Neural cell (in vitro differentiated cells): Measurements from ENCODE around the gene CDHR5. TPM values are rescaled to one million over a fixed set of nuclear protein-coding genes. Genes with fewer than 3 reads are reported as not detected.

Experiments
- H2AFZ ChIP-seq: fragments of 200-600, 300-800 bp; sonication (generic), shearing (Covaris generic); 2 replicates; pipeline ENCODE4 v1.6.0; 2014; ENCODE audit warnings: low read depth, mild to moderate bottlenecking, antibody characterized with exemption, low read length, moderate library complexity
- H3F3A ChIP-seq: fragments of 200-600 bp; shearing (Covaris generic); 2 replicates; pipeline ENCODE4 v1.6.1; 2016; ENCODE audit warnings: mild to moderate bottlenecking, moderate library complexity, mixed read lengths, antibody characterized with exemption, low read length; ENCODE audit not compliant: insufficient read depth, poor library complexity, severe bottlenecking
- H3K27ac ChIP-seq: fragments of 200-600, 300-800 bp; sonication (generic), shearing (Covaris generic); 2 replicates; pipeline ENCODE4 v1.5.1; 2014; ENCODE audit warnings: mild to moderate bottlenecking, low read length, moderate library complexity
- H3K27me3 ChIP-seq: fragments of 300-800, 200-600 bp; sonication (generic), shearing (Covaris generic); 2 replicates; pipeline ENCODE4 v1.6.0; 2014; ENCODE audit warnings: mild to moderate bottlenecking, low read depth, low read length, moderate library complexity; ENCODE audit not compliant: insufficient read depth
- H3K36me3 ChIP-seq: fragments of 300-800, 200-600 bp; sonication (generic), shearing (Covaris generic); 2 replicates; pipeline ENCODE4 v1.5.1; 2014; ENCODE audit warnings: mild to moderate bottlenecking, antibody characterized with exemption, low read length, moderate library complexity; ENCODE audit not compliant: insufficient read depth
- H3K4me2 ChIP-seq: fragments of 300-800, 200-600 bp; sonication (generic), shearing (Covaris generic); 2 replicates; pipeline ENCODE4 v1.6.0; 2014; ENCODE audit warnings: mild to moderate bottlenecking, low read length
- H3K4me3 ChIP-seq: fragments of 300-800, 200-600 bp; sonication (generic), shearing (Covaris generic); 2 replicates; pipeline ENCODE4 v1.5.1; 2014; ENCODE audit warnings: mild to moderate bottlenecking, low read length, moderate library complexity
- H3K79me2 ChIP-seq: fragments of 200-600 bp; shearing (Covaris generic); replicated peaks from 2 replicates; pipeline ENCODE4 v1.6.0; 2014; ENCODE audit warnings: mild to moderate bottlenecking, low read length, moderate library complexity; ENCODE audit not compliant: insufficient read depth
- H3K9ac ChIP-seq: fragments of 300-800, 200-600 bp; sonication (generic), shearing (Covaris generic); 2 replicates; pipeline ENCODE4 v1.6.1; 2016; ENCODE audit warnings: mild to moderate bottlenecking, low read length, mixed read lengths
- H3K9me2 ChIP-seq: fragments of 200-600 bp; shearing (Covaris generic); 2 replicates; pipeline ENCODE4 v1.6.1; 2016; ENCODE audit warnings: mild to moderate bottlenecking, low read length, mixed read lengths; ENCODE audit not compliant: insufficient read depth
- H3K9me3 ChIP-seq: fragments of 200-600, 300-800 bp; sonication (generic), shearing (Covaris generic); 2 replicates; pipeline ENCODE4 v1.6.1; 2016; ENCODE audit warnings: mild to moderate bottlenecking, mixed run types, low read length, moderate library complexity, mixed read lengths
- H4K20me1 ChIP-seq: fragments of 200-600 bp; shearing (Covaris generic); 2 replicates; pipeline ENCODE4 v1.6.1; 2016; ENCODE audit warnings: mild to moderate bottlenecking, mixed run types; ENCODE audit not compliant: insufficient read depth
- CTCF ChIP-seq: fragments of 450-650 bp; IDR thresholded peaks from 2 replicates; pipeline ENCODE4 v1.5.1; 2014; ENCODE audit warnings: antibody characterized with exemption, mild to moderate bottlenecking, moderate library complexity; ENCODE audit not compliant: poor library complexity, severe bottlenecking
- EP300 ChIP-seq: fragments of 450-650 bp; conservative IDR thresholded peaks from 2 replicates; pipeline ENCODE4 v1.6.1; 2014; ENCODE audit warnings: antibody characterized with exemption, mild to moderate bottlenecking, moderate library complexity; ENCODE audit not compliant: poor library complexity, severe bottlenecking
- EZH2 ChIP-seq: fragments of 200-600, 300-800 bp; shearing (Covaris generic), sonication (generic); IDR thresholded peaks from 2 replicates; pipeline ENCODE4 v1.6.1; 2014; ENCODE audit warnings: antibody characterized with exemption, low read length, borderline replicate concordance, mild to moderate bottlenecking; ENCODE audit not compliant: insufficient read depth, poor library complexity, severe bottlenecking
- MXI1 ChIP-seq: fragments of 450-650 bp; conservative IDR thresholded peaks from 2 replicates; pipeline ENCODE4 v1.6.1; 2014; ENCODE audit warnings: antibody characterized with exemption, mild to moderate bottlenecking; ENCODE audit not compliant: poor library complexity, severe bottlenecking
- POLR2AphosphoS5 ChIP-seq: IDR thresholded peaks from 2 replicates; pipeline ENCODE4 v1.6.1; 2012
- RAD21 ChIP-seq: fragments of 450-650 bp; conservative IDR thresholded peaks from 2 replicates; pipeline ENCODE4 v1.6.1; 2014; ENCODE audit warnings: antibody characterized with exemption, mild to moderate bottlenecking, moderate library complexity
- REST ChIP-seq: IDR thresholded peaks from 2 replicates; pipeline ENCODE4 v1.6.1; 2012; ENCODE audit warnings: borderline replicate concordance
- SMC3 ChIP-seq: fragments of 450-650 bp; conservative IDR thresholded peaks from 2 replicates; pipeline ENCODE4 v1.6.1; 2014; ENCODE audit warnings: antibody characterized with exemption, mild to moderate bottlenecking, moderate library complexity; ENCODE audit not compliant: poor library complexity
- TAF1 ChIP-seq: IDR thresholded peaks from 2 replicates; pipeline ENCODE4 v1.6.1; 2012; ENCODE audit warnings: low read depth
- polyA plus RNA-seq: library from polyadenylated mRNA; depleted of rRNA; stranded (reverse); fragments of >200 nt; gene quantifications from 2 replicates; pipeline ENCODE4 v1.2.3, GENCODE V29; 2014

CDHR5 gene
- polyA plus RNA-seq, 1 donor from 2014 or later: not detected

GRCh38 chr11:615504-616319 lies 9.0 kb downstream of the CDHR5 start, which contains the start of gene IRF7:
TSS of gene IRF7 (minus strand) at chr11:615950. CDS start at chr11:615364, 586 bp downstream.
- H3K4me3 ChIP-seq: peak within 1 kb of the TSS; percentile 54
- H3K9ac ChIP-seq: peak within 1 kb of the TSS; percentile 9
- no peaks in the 10 kb centered on the region for H4K20me1 ChIP-seq
- H2AFZ ChIP-seq: no peak within 1 kb of the TSS
- H3K79me2 ChIP-seq: no peaks in the 10 kb centered on the region
- TF ChIP-seq TAF1 (no peak), EZH2 (no peak), MXI1 (no peak), RAD21 (no peak), REST (no peak), EP300 (no peak), POLR2AphosphoS5 (no peak), SMC3 (no peak), CTCF (no peak)
- no peak within 1 kb of the TSS for H3K4me2 ChIP-seq
- no peaks in the 10 kb centered on the region for H3K9me3 ChIP-seq
- no peaks in the 10 kb centered on the region for H3K27me3 ChIP-seq
- H3K27ac ChIP-seq: no peak within 1 kb of the TSS
- no peaks in the 10 kb centered on the region for H3K36me3 ChIP-seq
- H3K9me2 ChIP-seq: no peaks in the 10 kb centered on the region
- H3F3A ChIP-seq: no peaks in the 10 kb centered on the region

DNA sequence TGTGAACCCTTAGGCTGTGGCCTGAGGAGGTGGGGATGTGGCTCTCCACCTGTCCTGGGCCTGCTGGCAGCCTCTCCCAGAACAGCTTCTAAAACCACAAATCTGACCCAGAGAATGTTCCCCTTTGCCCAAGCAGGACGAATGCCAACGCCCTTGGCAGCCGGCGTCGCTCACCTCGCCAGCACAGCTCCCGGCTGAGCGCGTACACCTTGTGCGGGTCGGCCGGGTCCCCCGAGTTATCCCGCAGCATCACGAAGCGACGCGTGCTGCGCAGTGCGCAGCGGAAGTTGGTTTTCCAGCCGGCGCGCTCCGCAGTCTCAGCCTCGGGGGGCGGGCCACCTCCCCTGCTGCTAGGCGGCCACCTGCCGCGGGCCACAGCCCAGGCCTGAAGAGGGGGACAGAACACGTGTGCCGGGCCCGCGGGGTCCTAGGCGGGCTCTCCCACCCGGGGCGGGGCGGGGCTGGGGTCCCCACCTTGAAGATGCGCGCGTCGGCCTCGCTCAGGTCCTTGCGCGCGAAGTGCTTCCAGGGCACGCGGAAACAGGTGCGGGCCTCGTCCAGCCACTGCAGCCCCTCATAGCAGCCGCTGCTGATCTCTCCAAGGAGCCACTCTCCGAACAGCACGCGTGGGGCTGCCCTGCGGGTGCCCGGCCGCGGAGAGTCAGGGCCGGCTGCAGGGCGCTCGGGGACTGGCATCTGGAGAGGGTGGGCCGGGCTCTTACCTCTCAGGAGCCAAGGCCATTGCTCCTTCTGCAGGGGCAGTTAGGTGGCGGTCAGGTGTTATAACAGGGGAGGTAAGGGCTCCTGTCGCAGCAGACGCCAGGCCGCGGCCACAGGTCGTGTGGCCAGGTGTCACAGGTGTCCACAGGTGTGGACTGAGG lies 9.9 kb downstream of the CDHR5 start:
- no peaks in the 10 kb centered on the region for H3K36me3 ChIP-seq
- no peaks in the 10 kb centered on the region for H3K27me3 ChIP-seq
- no peaks in the 10 kb centered on the region for H3K79me2 ChIP-seq
- no peaks in the 10 kb centered on the region for H3F3A ChIP-seq
- H3K9me2 ChIP-seq: no peaks in the 10 kb centered on the region
- no peak overlapping the region for H3K4me2 ChIP-seq
- no peak for TF ChIP-seq SMC3
- no peak for TF ChIP-seq EP300
- TF ChIP-seq POLR2AphosphoS5: no peak
- TF ChIP-seq CTCF: no peak
- TF ChIP-seq MXI1: no peak
- TF ChIP-seq EZH2: no peak
- no peak for TF ChIP-seq RAD21
- TF ChIP-seq TAF1: no peak
- TF ChIP-seq REST: no peak
- no peaks in the 10 kb centered on the region for H3K9me3 ChIP-seq
- H2AFZ ChIP-seq: no peak overlapping the region
- H3K9ac ChIP-seq: no peak overlapping the region
- peak overlapping the region; percentile 54 for H3K4me3 ChIP-seq
- no peak overlapping the region for H3K27ac ChIP-seq
- H4K20me1 ChIP-seq: no peaks in the 10 kb centered on the region
